GM12864 (cell line): Measurements from ENCODE around the gene PSEN1.

Experiments used
- DNase-seq: peaks from one replicate; pipeline ENCODE4 v3.0.0-alpha.2; 2011; ENCODE audit warnings: low read depth
- H3K4me3 ChIP-seq: 2 replicates; pipeline ENCODE4 v1.5.1; 2011; ENCODE audit warnings: mild to moderate bottlenecking, low read depth, low read length, control low read depth
- TF ChIP-seq, protein P1 (sequence below): IDR thresholded peaks from 2 replicates; pipeline ENCODE4 v1.5.1; 2011; ENCODE audit warnings: low read depth, mild to moderate bottlenecking, moderate library complexity, low read length, control low read depth, inconsistent platforms; ENCODE audit errors: missing control alignments

The PSEN1 gene

DNA sequence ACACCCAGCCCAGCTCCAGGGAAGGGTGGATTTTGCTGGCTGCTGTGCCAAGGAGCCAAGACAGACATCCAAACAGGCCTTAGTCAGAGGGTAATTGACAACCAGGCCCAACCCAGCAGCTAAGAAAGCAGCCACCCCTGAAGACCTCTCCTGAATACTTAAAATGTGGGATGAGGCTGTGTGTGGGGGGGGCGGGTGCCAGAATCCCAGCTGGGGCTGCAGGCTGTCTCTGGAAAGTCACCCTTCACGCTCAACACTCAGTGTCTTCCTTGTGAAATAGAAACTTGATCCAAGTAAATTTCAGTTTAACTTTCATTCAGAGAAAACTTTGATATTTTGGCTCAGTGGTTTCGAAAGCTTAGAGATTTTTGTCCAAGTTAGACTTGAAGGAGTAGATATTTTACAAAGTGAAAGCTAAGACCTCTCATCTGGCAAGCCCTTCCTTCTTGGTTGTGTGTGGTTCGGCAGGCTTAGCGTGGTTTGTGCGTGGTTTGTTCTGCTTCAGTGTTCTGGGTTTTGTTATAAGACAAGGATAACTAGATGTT is 106.1 kb downstream of the PSEN1 start:
- peak overlapping the region; percentile 14; the same call in 1 of the 2 replicates for H3K4me3 ChIP-seq
- peak; percentile 43 for DNase-seq
- TF ChIP-seq, protein P1, sequence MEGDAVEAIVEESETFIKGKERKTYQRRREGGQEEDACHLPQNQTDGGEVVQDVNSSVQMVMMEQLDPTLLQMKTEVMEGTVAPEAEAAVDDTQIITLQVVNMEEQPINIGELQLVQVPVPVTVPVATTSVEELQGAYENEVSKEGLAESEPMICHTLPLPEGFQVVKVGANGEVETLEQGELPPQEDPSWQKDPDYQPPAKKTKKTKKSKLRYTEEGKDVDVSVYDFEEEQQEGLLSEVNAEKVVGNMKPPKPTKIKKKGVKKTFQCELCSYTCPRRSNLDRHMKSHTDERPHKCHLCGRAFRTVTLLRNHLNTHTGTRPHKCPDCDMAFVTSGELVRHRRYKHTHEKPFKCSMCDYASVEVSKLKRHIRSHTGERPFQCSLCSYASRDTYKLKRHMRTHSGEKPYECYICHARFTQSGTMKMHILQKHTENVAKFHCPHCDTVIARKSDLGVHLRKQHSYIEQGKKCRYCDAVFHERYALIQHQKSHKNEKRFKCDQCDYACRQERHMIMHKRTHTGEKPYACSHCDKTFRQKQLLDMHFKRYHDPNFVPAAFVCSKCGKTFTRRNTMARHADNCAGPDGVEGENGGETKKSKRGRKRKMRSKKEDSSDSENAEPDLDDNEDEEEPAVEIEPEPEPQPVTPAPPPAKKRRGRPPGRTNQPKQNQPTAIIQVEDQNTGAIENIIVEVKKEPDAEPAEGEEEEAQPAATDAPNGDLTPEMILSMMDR: no peak

- no peak overlapping the region for H3K4me3 ChIP-seq
- TF ChIP-seq, protein P1: no peak
These were observed 107.0 kb downstream of the PSEN1 start for GRCh38 chr14:73243341-73243740.

DNA sequence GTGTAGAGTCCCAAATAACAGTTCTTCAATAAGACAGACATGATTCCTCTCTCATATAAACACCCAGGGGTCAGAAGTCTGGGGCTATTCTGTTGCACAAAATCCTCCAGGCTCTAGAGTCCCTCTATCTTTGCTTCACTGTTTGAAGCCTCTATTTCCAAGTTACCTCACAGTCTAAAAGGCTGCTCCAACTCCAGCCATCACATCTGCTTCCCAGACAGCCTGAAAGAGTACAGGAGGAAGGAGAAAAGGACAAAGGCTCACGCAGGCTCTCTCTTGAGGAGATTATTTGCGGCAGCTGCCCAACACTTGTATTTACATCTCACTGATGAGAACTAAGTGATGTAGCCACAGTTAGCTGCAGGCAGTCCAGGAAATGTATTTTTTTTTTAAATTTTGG is 107.4 kb downstream of the PSEN1 start:
- DNase-seq: no peak
- no peak overlapping the region for H3K4me3 ChIP-seq
- TF ChIP-seq, protein P1: no peak

More at GRCh38 chr14:73243341-73243740, 107.0 kb downstream of the PSEN1 start:
- DNase-seq: no peak

- no peak for DNase-seq
- TF ChIP-seq, protein P1: no peak
- H3K4me3 ChIP-seq: no peak overlapping the region
These were observed 108.4 kb downstream of the PSEN1 start for GRCh38 chr14:73244541-73245290.

DNA sequence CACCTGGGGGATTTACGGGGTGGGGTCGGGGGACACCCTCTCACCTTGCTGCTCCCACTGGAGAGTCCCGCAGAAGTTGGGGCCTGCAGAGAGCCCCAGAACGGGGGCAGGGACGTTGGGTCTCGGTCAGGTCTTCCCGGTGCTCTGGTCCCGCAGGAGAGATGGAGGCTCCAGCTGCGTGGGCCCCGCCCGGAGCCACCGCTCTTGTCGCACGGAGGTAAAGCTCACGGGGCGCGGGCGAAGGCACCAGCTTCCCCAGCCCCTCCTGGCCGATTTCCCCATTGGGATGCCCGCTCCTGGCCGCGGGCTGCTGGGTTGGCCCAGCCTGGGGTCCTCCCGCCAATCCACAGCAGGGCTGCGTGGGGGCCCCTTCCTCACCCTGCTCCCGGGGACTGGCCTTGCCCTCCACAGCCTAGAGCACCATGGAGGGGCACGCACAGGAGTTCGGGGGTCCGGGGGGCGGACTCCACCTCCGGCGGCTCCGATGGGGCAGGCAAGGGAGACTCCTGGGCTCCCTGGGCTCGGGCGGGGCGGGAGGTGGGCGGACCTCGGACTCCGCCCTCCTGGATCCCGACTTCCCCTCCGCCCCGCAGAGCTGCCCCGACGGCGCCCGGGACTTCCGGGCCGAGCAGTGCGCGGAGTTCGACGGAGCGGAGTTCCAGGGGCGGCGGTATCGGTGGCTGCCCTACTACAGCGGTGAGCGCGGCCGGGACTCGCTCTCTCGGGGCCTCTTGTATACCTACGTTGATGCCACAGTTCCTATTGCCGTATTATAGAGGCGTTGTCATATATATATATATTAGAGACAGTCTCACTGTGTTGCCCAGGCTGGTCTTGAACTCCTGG is 109.4 kb downstream of the PSEN1 start:
- DNase-seq: no peak
- H3K4me3 ChIP-seq: peak overlapping the region; percentile 56
- TF ChIP-seq, protein P1: no peak

DNA sequence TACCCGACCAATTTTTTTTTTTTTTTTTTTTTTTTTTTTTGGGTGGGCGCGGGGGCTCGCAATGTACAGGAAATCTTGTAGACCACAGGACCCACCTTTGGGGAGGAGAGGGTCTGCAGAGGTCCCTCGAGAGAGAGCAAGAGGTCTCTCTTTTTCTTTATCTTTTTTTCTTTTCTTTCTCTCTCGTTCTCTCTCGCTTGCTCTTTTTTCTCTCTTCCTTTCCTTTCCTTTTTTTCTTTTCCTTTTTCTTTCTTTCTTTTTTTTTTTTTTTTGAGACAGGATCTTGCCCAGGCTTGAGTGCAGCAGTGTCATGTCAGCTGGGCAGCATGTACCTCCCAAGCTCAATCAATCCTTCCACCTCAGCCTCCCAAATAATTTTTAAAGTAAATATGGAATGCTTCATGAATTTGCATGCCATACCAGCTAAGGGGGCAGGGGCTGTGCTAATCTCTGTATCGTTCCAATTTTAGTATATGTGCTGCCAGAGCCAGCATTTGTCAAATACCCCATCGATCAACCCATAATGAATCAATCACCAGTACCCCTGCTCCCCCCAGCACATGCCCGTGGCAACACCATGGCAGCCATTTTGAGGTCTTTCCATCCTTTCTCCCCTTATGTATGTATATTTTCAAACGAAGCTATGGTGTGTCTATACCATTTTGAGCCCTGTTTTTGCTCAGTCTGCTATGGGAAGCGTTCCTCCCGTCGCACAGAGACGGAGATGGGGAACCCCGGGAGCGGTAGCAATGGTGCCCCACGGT is 110.3 kb downstream of the PSEN1 start:
- DNase-seq: no peak
- TF ChIP-seq, protein P1: no peak
- peak overlapping the region; percentile 56 for H3K4me3 ChIP-seq
